Measurements from ENCODE around the gene SYCP2L.
"Not testable (repeated sequence)": the region's sequence is repeated elsewhere in the genome, so short reads cannot be mapped to it uniquely, and the experiment has no call there.

Gene SYCP2L

DNA sequence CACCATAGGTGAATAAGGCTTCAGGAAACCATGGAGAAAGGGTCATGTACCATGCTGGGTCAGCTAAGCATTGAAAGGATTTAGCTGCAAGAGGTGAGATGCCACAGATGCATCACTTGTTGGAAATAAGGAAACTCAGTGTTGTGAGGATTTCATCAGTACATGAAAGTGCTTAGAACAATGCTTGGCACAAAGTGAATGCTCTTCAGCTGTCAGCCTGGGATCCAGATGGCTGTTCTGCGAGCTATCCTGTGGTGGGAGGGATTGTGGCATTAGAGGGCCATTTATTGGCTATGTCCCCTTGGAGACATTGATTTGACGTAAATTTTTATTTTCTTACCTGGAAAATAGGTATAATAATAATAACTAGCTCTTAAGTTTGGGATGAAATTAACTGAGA is 104.3 kb downstream of the SYCP2L start:
- no peak overlapping the region for H3K27ac ChIP-seq
- in situ Hi-C loops (cut with HindIII; ENCODE audit: low pct_ligation_motif_present, low sequenced_read_pairs) = no loop called here
- no peak for DNase-seq
- no peaks in the 10 kb centered on the region for H3K36me3 ChIP-seq (replicated peaks)
- TF ChIP-seq, protein P1, sequence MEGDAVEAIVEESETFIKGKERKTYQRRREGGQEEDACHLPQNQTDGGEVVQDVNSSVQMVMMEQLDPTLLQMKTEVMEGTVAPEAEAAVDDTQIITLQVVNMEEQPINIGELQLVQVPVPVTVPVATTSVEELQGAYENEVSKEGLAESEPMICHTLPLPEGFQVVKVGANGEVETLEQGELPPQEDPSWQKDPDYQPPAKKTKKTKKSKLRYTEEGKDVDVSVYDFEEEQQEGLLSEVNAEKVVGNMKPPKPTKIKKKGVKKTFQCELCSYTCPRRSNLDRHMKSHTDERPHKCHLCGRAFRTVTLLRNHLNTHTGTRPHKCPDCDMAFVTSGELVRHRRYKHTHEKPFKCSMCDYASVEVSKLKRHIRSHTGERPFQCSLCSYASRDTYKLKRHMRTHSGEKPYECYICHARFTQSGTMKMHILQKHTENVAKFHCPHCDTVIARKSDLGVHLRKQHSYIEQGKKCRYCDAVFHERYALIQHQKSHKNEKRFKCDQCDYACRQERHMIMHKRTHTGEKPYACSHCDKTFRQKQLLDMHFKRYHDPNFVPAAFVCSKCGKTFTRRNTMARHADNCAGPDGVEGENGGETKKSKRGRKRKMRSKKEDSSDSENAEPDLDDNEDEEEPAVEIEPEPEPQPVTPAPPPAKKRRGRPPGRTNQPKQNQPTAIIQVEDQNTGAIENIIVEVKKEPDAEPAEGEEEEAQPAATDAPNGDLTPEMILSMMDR (IDR thresholded peaks at IDR 0.05; ENCODE audit: low read depth, low read length, missing control alignments) = no peak
- no peak overlapping the region for H3K4me3 ChIP-seq (ENCODE audit: low read depth, low read length)
- H3K27me3 ChIP-seq (replicated peaks) = no peaks in the 10 kb centered on the region

DNA sequence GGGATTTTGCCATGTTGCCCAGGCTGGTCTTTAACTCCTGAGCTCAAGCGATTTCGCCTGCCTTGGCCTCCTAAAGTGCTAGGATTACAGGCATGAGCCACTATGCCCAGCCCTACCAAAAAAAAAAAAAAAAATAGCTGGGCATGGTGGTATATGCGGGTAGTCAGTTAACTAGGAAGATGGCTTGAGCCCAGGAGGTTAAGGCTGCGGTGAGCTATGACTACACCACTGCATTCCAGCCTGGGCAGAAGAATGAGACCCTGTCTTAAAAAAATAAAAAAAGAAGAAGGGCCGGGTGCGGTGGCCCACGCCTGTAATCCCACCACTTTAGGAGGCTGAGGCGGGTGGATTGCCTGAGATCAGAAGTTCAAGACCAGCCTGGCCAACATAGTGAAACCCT is 107.0 kb downstream of the SYCP2L start:
- H3K4me3 ChIP-seq (ENCODE audit: low read depth, low read length) = no peak overlapping the region
- DNase-seq = no peak
- TF ChIP-seq, protein P1 (IDR thresholded peaks at IDR 0.05; ENCODE audit: low read depth, low read length, missing control alignments) = no peak
- H3K27me3 ChIP-seq (replicated peaks) = no peaks in the 10 kb centered on the region
- no peak overlapping the region for H3K27ac ChIP-seq
- H3K36me3 ChIP-seq (replicated peaks) = no peaks in the 10 kb centered on the region
- in situ Hi-C loops (cut with HindIII; ENCODE audit: low pct_ligation_motif_present, low sequenced_read_pairs) = no loop called here

DNA sequence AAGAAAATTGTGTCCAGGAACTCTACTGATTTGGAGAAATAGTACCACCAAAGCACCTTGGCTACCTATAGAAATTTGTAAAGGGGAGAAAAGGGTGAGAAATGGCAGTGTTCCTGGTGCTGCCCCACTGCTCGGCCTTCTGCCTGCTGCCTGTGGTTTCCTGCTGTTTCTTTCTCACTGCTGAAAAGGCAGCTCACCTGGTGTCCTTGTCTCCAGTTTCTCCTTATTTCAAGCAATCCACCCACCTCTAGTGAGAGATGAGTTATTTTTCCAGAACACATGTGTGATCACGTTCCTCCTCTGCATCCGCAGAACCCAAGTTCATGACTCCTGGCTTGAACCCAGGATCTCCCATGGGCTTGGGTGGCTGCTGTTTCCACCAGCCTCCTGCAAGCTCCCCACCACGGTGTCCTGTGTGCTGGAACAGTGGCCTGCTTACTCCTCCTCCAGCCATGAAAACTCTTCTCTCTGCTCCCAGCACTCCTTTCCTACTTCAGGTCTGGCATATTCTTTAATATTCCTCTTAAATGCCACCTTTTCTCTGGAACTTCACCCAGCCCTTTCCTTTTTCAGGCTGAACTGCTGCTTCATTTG is 108.4 kb downstream of the SYCP2L start:
- no peak overlapping the region for H3K4me3 ChIP-seq (ENCODE audit: low read depth, low read length)
- no peak overlapping the region for H3K27ac ChIP-seq
- H3K36me3 ChIP-seq (replicated peaks) = no peaks in the 10 kb centered on the region
- DNase-seq = no peak
- no peaks in the 10 kb centered on the region for H3K27me3 ChIP-seq (replicated peaks)
- in situ Hi-C loops (cut with HindIII; ENCODE audit: low pct_ligation_motif_present, low sequenced_read_pairs) = no loop called here
- TF ChIP-seq, protein P1 (IDR thresholded peaks at IDR 0.05; ENCODE audit: low read depth, low read length, missing control alignments) = no peak

DNA sequence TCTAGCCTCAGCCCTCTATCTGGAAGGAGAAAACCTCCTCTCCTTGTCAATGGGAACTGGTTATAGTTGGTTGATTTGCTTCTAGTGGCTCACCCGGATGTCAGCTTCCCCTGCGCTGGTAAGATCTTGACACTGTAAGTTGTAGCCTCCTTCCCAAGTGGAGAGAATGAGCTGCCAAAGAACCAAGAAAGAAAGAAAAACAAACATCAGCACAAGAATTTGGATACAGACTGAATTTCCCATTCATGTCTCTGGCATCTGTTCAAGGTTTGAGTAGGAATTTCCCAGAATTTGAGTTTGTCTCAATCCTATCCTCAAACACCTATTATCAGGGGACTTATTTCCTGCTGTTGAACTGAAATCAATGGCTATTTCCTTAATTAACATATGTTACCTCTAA is 113.1 kb downstream of the SYCP2L start:
- no peak overlapping the region for H3K27ac ChIP-seq
- in situ Hi-C loops (cut with HindIII; ENCODE audit: low pct_ligation_motif_present, low sequenced_read_pairs) = no loop called here
- TF ChIP-seq, protein P1 (IDR thresholded peaks at IDR 0.05; ENCODE audit: low read depth, low read length, missing control alignments) = no peak
- no peak overlapping the region for H3K4me3 ChIP-seq (ENCODE audit: low read depth, low read length)
- H3K36me3 ChIP-seq (replicated peaks) = no peaks in the 10 kb centered on the region
- no peaks in the 10 kb centered on the region for H3K27me3 ChIP-seq (replicated peaks)
- peak; percentile 24 for DNase-seq

DNA sequence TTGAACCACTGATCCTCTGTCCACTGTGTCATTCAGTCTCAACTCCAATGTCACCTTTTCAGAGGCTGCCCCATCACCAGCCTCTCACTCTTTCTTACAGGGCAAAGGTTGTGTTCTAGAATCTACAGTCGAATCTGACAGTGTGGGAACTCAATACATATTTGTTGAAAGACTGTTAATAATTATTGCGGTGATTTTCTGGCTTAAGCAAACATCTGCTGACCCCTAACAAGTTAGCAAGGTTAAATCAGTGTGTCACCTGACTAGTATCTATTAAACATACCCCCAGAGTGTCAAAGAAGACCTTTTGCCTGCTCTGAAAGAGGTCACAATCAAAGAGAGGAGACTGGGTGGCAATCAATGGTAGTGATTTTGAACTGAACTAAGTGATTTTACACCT is 115.3 kb downstream of the SYCP2L start:
- Histone ChIP-seq H3K27me3 (replicated peaks) (no peaks in the 10 kb centered on the region), H3K27ac (no peak overlapping the region), H3K36me3 (replicated peaks) (no peaks in the 10 kb centered on the region), H3K4me3 (ENCODE audit: low read depth, low read length) (no peak overlapping the region)
- TF ChIP-seq, protein P1 (IDR thresholded peaks at IDR 0.05; ENCODE audit: low read depth, low read length, missing control alignments) = no peak
- in situ Hi-C loops (cut with HindIII; ENCODE audit: low pct_ligation_motif_present, low sequenced_read_pairs) = no loop called here
- DNase-seq = no peak

DNA sequence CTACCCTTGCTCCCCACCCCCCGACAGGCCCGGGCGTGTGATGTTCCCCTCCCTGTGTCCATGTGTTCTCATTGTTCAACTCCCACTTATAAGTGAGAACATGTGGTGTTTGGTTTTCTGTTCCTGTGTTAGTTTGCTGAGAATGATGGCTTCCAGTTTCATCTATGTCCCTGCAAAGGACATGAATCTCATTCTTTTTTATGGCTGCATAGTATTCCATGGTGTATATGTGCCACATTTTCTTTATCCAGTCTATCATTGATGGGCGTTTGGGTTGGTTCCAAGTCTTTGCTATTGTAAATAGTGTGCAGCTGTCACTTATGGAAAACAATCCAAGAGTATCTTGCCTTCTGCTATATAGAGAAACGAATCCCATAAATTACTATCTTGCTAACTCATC is 116.4 kb downstream of the SYCP2L start:
- not testable (repeated sequence) for DNase-seq

More for the DNA sequence above, 116.4 kb downstream of the SYCP2L start:
- in situ Hi-C loops (cut with HindIII; ENCODE audit: low pct_ligation_motif_present, low sequenced_read_pairs); H3K4me3 ChIP-seq (ENCODE audit: low read depth, low read length); H3K27ac ChIP-seq; H3K36me3 ChIP-seq (replicated peaks); H3K27me3 ChIP-seq (replicated peaks): not testable (repeated sequence)
